Activated T-cell treated with anti-CD3 and anti-CD28 coated beads for 4 hours (primary cell): ENCODE results near the gene TAF15.

Experiments used
- DNase-seq: peaks from one replicate; pipeline ENCODE4 v3.0.0-alpha.2; 2020

The TAF15 gene

DNA sequence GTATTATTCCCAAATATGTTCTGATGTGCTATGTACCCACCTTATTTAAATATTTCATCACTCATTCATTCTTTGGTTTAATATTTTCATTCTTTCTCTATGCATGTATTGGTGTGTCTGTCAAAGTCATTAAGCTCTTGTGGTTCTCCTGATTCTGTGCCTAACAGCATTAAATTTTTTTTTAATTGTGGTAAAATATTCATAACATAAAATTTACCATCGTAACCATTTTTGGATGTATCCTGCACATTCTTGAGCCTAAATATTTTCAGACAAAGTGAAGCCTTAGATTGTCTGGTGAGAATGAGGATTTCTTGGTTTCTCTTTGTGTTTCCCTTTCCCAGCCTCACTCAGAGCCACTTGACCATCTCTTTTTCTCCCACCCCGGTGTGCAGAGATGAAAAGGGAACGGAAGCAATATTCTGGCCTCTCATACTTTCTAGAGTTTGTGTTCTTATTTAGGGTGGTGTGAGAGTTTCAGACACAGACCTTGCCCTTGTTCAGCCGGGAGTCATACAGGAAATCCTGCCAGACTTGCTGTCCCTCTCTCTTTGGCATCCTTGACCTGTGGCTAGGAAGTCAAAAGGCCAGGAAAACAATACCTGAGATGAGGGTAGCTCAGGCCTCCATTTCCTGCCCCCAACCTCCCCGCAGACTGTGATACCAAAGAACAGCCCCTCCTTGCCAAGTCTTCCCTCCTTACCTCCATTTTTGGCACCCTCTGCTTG lies 66.0 kb downstream of the TAF15 start:
- no peak for DNase-seq

DNA sequence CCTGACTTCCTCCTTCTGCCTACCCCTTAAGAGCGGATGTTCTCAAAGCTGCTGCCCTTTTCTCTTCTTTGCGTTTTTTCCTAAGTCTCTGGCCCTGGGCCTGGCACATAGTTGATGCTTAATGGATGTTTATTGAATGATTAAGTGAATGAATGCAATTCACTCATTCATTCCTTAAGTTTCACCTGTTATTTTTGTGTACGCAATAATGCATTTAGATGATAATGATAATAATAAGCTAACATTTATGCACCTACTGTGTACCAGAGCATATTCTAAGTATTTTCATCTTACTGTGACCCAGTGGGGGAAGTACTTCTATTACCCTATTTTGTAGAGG lies 66.5 kb downstream of the TAF15 start:
- DNase-seq, result no peak

DNA sequence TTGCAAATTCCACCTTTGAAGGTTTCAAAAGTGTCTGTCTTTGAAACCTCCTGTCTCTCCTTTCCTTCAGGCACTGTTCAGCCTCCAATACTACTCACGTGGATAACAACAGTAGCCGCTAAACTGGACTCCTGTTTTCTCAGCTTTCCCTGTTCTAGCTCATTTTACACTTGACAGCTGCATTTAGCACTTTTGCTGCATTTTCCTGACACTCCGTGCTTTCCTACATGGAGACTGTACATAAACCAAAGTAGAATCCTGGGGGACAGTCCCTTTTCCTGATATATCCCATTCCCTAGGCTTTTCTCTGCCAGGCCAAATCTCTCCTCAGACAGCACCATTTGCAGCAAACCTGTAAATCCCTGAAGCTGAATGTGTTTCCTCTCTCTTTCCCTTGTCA lies 67.2 kb downstream of the TAF15 start:
- DNase-seq, result no peak

DNA sequence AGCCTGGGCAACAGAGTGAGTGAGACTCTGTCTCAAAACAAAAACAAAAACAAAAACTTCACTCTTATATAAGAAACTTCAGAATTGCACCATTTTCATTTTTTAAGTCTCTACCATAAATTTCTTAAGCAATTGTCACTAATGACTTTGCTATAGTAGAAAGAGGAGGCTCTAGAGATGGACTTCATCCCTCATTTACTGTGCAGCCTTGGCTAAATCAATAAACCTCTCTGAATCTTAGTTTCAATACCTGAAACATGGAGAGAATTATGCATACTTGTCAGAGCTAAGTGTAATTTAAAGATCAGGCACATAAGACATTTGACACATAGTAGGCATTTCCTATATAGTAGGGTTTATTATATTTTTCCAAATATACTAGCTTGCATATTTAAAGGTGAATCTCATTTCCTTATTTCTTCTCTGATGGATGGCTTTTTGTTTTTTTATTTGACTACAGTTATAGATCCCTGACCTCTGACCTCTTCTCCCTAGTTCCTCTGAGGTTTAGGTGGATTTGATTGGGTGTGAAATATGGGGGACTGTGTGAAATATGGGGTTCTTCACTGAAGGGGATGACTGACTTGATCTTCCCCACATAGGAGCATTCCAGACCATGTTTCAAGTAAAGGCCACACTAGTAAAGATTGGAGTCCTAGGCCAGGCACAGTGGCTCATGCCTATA lies 68.2 kb downstream of the TAF15 start:
- DNase-seq, result no peak

DNA sequence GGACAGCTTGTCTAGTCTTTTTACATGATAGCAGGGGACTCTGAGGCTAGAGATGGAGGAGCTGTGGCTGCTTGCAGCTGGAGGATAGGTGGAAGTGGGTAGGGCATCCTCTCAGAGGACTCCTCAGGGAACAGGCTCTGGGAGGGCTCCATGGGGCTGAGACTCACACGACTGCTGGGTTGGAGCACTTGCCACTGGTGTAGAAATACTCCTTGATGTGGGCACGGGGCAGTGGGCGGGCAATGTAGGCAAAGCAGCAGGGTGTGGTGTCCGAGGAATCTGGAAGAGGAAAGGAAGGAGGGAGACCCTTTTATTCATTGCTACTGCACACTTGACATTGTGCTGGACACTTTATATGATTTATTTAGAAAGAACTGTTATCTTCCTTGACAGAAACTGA lies 69.1 kb downstream of the TAF15 start:
- no peak for DNase-seq

DNA sequence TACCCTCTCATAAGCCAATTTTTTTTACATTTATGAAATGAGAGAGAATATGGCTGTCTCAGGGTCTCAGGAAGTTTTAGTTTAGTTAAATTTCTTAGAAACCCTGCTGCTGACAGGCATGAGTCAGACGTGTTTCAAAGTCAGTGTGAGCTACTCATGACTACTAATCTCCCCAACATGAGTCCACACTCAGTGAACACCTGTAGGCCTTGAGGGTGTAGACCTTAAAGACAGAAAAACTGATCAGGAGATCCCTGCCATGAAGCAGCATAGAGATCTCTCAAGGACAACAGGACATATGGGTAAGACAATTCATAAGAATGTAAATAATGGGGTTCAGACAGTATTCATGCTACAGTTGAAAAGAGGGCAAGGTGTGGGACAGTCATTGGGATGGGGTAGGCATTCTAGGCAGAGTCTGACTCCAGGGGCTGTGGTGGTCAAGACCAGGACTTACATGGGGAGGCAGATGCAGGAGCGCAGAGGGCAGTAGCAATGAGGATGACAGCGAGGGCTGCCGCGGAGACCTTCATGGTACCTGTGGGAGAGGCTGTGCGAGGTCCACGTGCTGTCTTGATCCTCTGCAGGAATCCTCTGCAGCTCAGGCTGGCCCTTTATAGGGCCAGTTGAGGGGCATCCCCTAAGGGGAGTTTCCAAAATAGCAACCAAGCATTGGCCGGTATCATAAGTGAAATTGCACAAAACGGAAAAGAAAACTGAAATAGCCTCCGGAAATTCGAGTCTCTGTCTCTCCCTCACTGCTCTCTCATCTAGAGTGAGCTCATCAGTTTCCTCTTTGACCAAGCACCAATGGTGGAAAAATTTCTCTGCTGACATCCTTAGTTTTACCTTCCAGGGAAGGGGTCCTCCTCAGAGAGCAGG lies 70.7 kb downstream of the TAF15 start, which contains the start of gene CCL5:
Gene CCL5, minus strand, starts transcription at position 588 of the 882 bp plus-strand sequence.
- no peak for DNase-seq

DNA sequence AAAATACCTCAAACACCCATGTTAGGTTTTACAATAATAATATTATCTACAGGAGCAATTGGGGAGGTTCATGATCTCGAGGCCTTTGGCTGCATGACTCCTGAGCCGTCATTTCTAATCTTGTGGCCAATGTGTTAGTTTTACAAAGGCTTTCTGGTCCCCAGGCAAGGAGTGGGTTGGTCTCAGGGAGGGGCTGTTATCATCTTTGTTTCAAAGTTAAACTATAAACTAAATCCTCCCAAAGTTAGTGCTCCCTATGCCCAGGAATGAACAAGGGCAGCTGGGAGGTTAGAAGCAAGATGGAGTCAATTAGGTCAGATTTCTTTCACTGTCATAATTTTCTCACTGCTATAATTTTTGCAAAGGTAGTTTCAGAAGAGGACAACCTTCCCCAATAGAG lies 80.0 kb downstream of the TAF15 start:
- DNase-seq, result no peak

DNA sequence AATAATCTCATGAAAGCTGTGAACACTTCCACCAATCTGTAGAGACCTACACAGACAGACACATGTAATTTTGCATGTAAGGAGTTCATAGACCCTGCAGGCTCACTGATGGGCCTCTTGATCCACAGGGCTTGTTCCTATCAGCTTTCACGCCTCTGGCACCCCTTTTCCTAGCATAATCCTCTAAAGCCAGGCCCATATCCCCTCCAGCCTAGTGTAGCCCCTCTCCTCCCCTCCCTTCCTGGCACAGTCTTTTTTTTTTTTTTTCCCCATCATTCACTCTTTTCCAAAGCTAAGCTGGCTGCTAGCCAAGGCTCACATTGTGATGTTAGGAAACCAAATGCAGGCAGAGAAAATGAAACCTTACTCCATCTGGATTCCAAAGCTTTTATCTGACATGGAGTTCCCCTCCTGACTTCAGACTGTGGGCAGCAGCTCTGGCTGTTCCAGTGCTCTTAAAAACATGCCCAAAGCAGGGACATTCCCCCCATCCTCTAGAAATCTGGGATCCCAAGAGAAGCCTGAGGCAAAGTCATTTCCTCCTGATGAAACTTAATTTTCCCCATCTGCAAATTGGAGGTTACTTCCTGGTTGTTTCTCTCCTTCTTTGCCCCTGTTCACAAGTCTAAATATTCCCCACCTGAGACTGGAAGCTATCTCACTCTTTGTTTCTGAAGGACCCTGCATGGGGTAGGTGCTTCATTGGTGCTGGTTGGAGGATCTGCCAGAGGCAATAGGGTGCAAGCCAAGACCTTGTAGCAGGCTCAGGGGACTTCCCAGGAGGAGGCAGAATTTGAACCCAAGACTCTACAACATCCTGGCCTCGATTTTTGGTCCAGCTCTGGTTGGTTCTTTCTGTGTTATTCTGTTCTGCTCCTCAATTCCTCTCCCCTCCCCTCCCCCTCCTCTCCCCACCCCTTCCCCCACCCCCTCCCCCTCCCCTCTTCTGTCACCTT lies 80.8 kb downstream of the TAF15 start:
- DNase-seq, result no peak

DNA sequence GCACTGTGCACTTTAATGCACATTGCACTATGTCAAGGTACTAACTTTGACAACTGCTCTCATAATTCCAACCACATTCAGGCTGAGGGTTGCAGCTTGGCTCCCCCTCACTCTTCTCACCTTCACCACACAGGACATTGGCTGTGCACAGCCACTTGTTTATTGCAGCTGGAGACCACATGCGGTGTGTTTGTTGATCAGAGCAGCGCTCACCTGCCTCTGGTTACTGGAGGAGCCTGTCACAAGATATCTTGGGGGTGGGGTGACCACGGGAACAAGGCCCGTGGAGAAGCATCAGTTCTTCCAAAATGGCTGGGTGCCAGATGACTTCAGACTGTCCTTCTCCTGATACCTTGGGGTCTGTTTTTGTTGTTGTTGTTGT lies 81.5 kb downstream of the TAF15 start:
- DNase-seq, result no peak

DNA sequence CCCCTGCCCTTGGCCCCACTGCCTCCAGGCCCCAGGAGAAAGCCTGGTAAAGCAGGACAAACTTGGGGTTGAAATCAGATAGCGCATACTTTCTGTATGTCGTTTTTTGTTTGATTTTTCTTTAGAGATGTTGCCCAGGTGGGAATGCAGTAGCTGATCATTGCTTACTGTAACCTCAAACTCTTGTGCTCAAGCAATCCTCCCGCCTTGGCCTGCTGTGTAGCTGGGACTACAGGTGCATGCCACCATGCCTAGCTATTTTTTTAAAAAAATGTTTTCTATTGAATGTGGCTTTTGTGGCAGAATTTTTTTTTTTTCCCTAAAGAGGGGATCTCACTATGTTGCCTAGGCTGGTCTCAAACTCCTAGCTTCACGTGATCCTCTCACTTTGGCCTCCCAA lies 82.0 kb downstream of the TAF15 start:
- DNase-seq, result no peak

DNA sequence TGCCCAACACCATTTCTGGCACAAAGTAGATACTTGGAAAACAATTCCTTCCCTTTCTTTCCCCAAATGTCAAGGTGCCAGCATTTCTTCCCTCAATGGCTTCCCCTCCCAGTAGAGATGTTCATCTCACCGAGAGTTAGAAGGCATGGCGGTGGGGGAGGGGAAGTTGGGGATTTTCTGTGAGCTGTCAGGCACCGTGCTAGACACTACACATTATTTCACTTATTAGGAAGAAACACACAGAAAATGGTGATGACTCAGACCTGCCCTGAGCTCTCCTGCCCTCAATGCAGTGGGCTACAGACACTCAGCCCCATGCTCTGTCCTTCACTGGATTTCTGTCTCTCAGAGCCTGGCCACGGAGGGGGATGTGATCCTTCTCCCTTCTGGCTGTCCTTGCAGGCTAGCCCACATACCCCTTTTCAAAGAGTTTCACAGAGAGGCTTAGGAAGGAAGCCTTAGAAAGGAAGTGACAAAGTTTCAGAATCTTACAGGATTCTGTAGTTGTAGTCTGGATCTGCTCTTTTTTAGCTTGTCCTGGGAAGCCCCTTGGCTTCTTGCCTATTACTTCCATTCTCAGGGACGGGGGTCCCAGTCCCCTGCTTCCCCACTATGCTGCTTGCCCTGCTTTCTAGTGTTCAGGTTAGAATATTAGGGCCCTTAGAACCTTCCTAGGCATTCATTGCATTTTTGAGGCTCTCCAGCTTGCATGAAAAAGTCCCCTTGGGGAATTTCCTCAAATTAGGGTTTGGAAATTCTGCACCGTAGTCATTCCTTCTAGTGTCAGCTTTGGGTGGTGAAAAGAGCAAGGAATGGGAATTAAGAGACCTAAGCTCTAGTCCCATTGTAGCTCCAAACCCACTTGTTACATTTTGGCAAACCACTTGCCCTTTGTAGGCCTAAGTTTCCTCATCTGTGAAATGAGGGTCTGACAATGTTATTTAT lies 83.1 kb downstream of the TAF15 start:
- DNase-seq, result peak; percentile 32

DNA sequence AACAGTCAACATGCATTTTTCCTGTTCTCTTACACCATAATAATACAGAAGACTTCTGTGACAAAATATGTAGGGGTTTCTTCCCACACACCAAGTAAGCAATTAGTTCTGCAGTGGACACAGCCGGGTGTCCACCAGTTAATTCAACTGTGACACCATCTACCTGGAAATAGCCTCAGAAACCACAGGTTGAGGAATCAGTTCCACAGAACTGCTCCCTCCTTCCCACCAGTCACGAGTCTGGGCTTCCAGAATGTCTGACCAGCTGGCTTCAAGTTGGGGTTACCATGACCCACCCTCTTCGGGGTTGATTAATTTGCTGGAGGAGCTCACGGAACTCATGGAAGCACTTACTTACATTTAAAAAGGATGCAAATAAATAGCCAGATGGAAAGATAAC lies 84.5 kb downstream of the TAF15 start:
- no peak for DNase-seq

DNA sequence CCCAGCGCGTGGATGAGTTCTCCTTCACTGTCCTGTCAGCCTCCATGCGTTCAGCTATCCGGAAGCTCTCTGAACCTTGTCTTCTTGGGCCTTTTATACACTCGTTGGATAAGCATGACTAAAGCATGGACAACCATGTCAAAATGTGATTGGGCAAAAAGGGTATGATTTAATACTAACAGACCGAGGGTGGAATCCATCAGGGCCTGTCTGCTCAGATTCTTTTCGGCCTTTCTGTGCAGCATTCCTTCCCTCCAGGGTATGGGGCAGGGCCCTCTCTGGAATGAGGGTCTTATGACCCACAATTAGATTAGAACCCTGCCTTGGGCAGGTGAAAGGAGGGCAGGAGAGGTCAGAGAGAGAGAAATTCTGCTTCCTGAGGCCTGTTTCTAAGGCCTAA lies 84.9 kb downstream of the TAF15 start:
- DNase-seq, result no peak

DNA sequence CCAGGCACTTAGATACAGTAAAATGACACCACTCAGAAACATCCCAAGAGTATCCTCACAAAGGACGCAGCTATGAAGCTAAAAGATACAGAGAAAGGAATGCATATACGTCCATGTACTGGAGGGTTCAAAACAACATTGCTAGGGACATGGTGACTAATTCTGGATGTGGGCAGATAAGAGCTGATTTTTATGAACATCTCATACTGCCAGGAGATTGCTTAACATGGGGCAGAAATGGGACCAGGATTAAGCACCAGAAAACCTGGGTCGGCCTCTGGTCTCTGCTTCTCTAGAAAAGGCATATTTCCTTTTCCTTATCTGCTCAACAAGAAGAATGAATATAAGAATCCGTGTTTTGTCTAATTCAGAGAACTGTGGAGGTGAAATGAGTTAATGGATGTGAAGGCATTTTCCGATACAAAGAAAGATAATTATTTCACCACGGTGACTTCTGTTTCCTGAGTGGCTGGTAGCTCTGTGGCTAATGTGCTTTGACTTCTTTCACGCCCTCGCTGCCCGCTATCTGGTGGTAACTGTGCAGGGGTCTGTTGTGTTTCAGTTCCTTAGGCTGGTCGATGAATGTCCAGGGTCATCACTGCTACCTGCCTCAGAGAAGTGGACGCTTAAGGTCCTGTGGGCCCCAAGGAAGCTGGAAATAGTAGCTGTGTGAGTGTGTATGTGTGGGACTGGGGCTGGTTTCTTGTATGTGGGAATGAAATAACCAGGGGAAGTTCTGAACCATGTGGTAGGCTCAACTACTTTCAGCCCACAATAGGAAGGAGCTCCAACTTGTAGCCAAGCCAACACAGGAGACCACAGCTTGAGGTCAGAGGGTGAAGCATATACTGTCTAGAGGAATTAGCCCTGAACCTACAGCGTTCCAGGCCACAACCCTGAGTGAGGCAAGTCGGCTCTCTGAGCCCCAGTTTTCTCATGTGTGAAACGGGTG lies 86.6 kb downstream of the TAF15 start:
- DNase-seq, result no peak
